Thoracic aorta (tissue), 2 donors: ENCODE data around the gene KCTD6. TPM values are rescaled to one million over a fixed set of nuclear protein-coding genes. Genes with fewer than 3 reads are reported as not detected.

Source experiments
- ATAC-seq: fragments of 150-250 bp; one replicate; pipeline ENCODE4 v1.8.0; 2017; ENCODE audit warnings: low read depth; ENCODE audit not compliant: insufficient number of reproducible peaks, low FRiP score
- DNase-seq: peaks from one replicate; pipeline ENCODE4 v3.0.0-alpha.2; 2020; ENCODE audit warnings: low spot score
- H3K27ac ChIP-seq, 2 donors: fragments of 200-600 bp; sonication (generic); 1 replicate in 1 of 2; 2 replicates in 1 of 2; pipeline ENCODE4 v1.5.1; 2016; ENCODE audit warnings: mild to moderate bottlenecking in 2 of 2, moderate library complexity in 2 of 2
- H3K27me3 ChIP-seq: fragments of 200-600 bp; sonication (generic); replicated peaks from 2 replicates; pipeline ENCODE4 v1.6.0; 2016; ENCODE audit warnings: mild to moderate bottlenecking; ENCODE audit not compliant: insufficient read depth
- H3K36me3 ChIP-seq: fragments of 200-600 bp; sonication (generic); one replicate; pipeline ENCODE4 v1.5.1; 2016
- H3K4me1 ChIP-seq, 2 donors: fragments of 200-600 bp; sonication (generic); 1 replicate in 1 of 2; 2 replicates in 1 of 2; pipeline versions ENCODE4 v1.5.1 to v1.6.0; 2016; ENCODE audit warnings: low read depth in 2 of 2, mild to moderate bottlenecking in 1 of 2; ENCODE audit not compliant: control insufficient read depth in 1 of 2
- H3K4me3 ChIP-seq: fragments of 200-600 bp; sonication (generic); 2 replicates; pipeline ENCODE4 v1.5.1; 2016; ENCODE audit warnings: mild to moderate bottlenecking
- H3K9me3 ChIP-seq: fragments of 200-600 bp; sonication (generic); 2 replicates; pipeline ENCODE4 v1.5.1; 2016
- total RNA-seq, 2 donors: library from RNA; depleted of rRNA; stranded (reverse); fragments of >200 nt; gene quantifications; one replicate each; pipeline versions ENCODE4 v1.1.0 to v1.2.3, GENCODE V29; 2016
- TF ChIP-seq, protein P1 (sequence below): fragments of 200-600 bp; sonication (generic); IDR thresholded peaks from one replicate; pipeline ENCODE4 v1.5.1; 2019; ENCODE audit warnings: antibody characterized with exemption

The KCTD6 gene
- total RNA-seq, 2 donors from 2014 or later, result 14.5 to 28.6 TPM

DNA sequence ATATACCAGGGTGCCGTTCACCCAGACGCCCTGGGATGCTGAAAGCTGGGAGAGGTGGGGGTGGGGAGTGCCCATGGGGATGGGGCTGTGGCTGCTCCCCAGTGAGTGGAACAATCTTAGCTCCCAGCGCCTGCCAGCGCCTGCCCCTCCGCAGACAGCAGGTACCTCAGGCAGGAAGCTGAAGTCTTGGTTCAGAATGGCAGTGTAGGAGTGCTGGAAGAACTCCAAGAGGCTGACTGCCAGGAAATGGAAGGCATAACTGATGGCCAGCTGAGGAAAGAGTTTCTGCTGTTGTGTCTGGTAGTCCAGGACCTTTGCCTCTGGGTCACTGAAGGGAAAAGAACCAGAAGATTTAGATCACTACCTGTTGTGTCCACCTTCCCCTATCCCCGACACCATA lies 36.7 kb downstream of the KCTD6 start:
- Histone ChIP-seq H3K9me3 (no peaks in the 10 kb centered on the region), H3K27me3 (no peaks in the 10 kb centered on the region), H3K4me3 (no peak overlapping the region), H3K27ac (no peak overlapping the region), H3K4me1 (peaks cover 0 to 7% of the 10 kb centered on the region in 2 donors), H3K36me3 (peaks cover 16% of the 10 kb centered on the region)
- TF ChIP-seq, protein P1, sequence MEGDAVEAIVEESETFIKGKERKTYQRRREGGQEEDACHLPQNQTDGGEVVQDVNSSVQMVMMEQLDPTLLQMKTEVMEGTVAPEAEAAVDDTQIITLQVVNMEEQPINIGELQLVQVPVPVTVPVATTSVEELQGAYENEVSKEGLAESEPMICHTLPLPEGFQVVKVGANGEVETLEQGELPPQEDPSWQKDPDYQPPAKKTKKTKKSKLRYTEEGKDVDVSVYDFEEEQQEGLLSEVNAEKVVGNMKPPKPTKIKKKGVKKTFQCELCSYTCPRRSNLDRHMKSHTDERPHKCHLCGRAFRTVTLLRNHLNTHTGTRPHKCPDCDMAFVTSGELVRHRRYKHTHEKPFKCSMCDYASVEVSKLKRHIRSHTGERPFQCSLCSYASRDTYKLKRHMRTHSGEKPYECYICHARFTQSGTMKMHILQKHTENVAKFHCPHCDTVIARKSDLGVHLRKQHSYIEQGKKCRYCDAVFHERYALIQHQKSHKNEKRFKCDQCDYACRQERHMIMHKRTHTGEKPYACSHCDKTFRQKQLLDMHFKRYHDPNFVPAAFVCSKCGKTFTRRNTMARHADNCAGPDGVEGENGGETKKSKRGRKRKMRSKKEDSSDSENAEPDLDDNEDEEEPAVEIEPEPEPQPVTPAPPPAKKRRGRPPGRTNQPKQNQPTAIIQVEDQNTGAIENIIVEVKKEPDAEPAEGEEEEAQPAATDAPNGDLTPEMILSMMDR, result no peak
- no peak for DNase-seq
- no peak for ATAC-seq

DNA sequence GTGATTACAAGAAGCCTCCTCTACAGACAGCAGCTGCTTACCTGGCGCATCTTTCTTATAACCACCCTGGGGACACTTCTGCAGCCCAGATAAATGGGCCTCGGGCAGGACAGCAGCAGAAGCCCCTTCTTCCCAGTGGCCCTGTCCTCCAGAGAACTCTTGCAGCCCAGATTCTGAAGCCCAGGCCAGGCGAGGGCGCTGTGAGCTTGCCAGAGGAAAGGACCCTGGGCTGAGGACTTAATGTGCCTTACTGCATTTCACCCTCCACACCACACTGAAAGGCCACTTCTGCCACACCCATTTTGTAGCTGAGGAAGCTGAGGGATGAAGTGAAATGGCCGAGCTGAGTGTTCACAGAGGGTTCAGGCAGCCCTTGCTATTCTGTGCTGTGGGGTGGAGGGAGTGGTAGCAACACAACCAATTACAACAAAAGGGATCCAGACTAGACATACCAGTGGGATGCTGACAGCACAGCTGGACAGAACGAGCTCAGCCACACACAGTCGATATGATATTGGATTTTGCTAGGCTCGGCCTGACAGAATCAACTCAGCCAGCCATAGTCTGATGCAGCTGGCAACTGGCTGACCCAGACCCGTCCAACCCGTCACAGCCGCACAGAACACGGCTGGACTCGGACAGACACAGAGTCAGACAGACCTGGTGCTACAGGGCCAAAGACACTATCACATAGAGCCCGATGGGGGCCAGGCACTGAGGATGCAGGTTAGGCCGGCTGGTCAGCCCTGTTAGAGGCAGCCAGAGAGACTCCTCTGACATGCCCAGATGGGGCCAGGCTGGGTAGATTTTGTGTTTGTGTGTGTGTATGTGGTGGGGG lies 37.8 kb downstream of the KCTD6 start:
- Histone ChIP-seq H3K27me3 (no peaks in the 10 kb centered on the region), H3K36me3 (peaks cover 14% of the 10 kb centered on the region), H3K4me1 (peaks cover 0 to 7% of the 10 kb centered on the region in 2 donors), H3K4me3 (no peak overlapping the region), H3K9me3 (no peaks in the 10 kb centered on the region), H3K27ac (no peak overlapping the region)
- TF ChIP-seq, protein P1, result no peak
- DNase-seq (no peak), ATAC-seq (no peak)

DNA sequence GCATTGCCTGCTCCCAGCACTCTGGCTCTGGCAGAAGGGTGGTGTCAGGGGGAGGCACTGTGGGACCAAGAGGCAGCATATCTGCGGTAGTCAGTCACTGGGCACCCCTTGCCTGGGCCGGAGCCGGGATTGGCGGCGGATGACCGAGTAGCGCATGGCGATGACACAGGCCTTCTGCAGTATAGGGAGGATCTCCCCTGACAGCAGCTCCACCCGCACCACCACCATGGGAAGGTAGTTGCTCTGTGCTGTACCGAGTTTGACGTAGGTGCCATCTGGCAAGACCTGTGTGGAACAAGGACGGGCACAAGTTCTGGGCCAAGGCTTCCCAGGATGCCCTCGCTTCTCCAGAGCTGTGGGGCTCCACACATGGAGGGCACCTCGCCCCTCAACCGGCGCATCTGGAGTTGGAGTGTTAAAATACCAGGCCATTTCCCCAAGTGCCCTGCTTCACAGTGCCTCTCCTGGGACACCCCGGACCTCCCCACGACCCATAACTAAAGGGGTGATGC lies 38.5 kb downstream of the KCTD6 start:
- DNase-seq, result no peak
- Histone ChIP-seq H3K27me3 (no peaks in the 10 kb centered on the region), H3K4me1 (peaks cover 0 to 8% of the 10 kb centered on the region in 2 donors), H3K36me3 (peaks cover 14% of the 10 kb centered on the region), H3K4me3 (no peak overlapping the region), H3K27ac (no peak overlapping the region), H3K9me3 (no peaks in the 10 kb centered on the region)
- TF ChIP-seq, protein P1, result no peak
- ATAC-seq, result no peak

DNA sequence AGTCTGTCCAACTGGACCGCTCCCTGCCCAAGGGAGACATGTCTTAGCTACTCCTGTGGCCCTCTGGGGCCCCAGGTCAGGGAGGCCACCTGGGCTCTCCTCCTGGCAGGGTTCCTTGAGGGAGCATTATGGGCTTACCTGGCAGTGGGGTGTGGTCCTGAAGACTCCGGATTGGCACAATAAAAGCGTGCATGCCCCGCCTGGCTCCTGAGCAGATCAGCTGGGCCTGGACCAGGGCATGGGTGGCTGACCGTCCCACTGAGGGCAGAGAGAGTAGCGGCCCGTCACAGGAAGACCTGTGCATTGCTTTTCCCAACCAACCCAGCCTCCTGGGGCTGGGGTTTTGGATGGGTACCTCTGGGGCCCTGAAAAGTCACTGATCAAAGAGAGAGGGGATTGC lies 39.7 kb downstream of the KCTD6 start:
- no peaks in the 10 kb centered on the region for H3K27me3 ChIP-seq
- H3K4me1 ChIP-seq, result peaks cover 7 to 19% of the 10 kb centered on the region in 2 donors
- TF ChIP-seq, protein P1, result no peak
- no peak overlapping the region for H3K4me3 ChIP-seq
- H3K27ac ChIP-seq, result no peak overlapping the region
- H3K36me3 ChIP-seq, result peaks cover 8% of the 10 kb centered on the region
- DNase-seq, result no peak
- no peak for ATAC-seq
- no peaks in the 10 kb centered on the region for H3K9me3 ChIP-seq

DNA sequence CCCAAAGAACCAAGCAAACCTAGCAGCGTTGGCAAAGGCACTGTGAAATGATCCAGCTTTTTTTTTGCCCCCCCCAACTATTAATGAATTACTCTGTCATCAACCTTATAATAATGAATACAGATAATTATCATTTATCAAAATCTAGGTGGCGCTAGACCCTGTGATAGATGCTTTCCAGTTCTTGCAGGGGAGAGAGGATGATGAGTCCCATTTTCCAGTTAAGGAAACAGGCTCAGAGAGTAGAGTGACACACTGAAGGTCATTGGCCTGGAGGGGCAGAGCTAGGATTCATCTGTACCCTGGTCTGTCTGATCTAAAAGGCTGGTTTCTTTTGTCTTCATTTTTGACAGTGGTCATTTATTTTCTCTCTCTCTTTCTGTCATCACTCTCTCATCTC lies 40.1 kb downstream of the KCTD6 start:
- peaks cover 8% of the 10 kb centered on the region for H3K36me3 ChIP-seq
- no peaks in the 10 kb centered on the region for H3K9me3 ChIP-seq
- TF ChIP-seq, protein P1, result no peak
- H3K27me3 ChIP-seq, result no peaks in the 10 kb centered on the region
- no peak for ATAC-seq
- DNase-seq, result no peak
- no peak overlapping the region for H3K4me3 ChIP-seq
- no peak overlapping the region for H3K27ac ChIP-seq
- peaks cover 7 to 23% of the 10 kb centered on the region in 2 donors for H3K4me1 ChIP-seq
